HCT116 (cell line): Measurements from ENCODE around the gene PNPO. TPM values are rescaled to one million over a fixed set of nuclear protein-coding genes. Genes with fewer than 3 reads are reported as not detected.

Experiments
- ATAC-seq: fragments of 200-7000 bp; cut with Tn5 transposase; 2 replicates; pipeline ENCODE4 v1.9.1; 2020; ENCODE audit warnings: mild to moderate bottlenecking, moderate library complexity
- BruUV-seq: library from RNA; stranded (reverse); fragments of 400-500 nt; replicated peaks from 2 replicates; lab custom pipeline; 2021; lab: Mats Ljungman, UMichigan
- CTCF ChIA-PET: fragments of 300-600 bp; sonication (Branson Sonifier 250); formaldehyde crosslinking; loops from one replicate; lab custom pipeline; 2021; ENCODE audit warnings: antibody characterized with exemption; lab: Charles Lee
- POLR2A ChIA-PET: fragments of 300-600, 350-600 bp; sonication (Branson Sonifier 250); formaldehyde crosslinking; loops from one replicate; lab custom pipeline; 2021; ENCODE audit warnings: antibody characterized with exemption; lab: Charles Lee
- RAD21 ChIA-PET, 2 experiments: fragments of 300-600 bp; sonication (Branson Sonifier 250); formaldehyde crosslinking; loops; one replicate each; lab custom pipeline; 2023; ENCODE audit warnings: low total read pairs in 2 of 2; ENCODE audit not compliant: uncharacterized antibody in 2 of 2, unreplicated experiment in 2 of 2, low non-redundant PET in 1 of 2; lab: Charles Lee
- DNase-seq: peaks from one replicate; pipeline ENCODE4 v3.0.0-alpha.2; 2010; ENCODE audit warnings: low read depth, low spot score
- H2AFZ ChIP-seq: fragments of 200-600 bp; shearing (Covaris generic), sonication (generic); 2 replicates; pipeline ENCODE4 v1.6.1; 2017; ENCODE audit warnings: low read depth, mixed run types, mixed read lengths, antibody characterized with exemption, low read length; ENCODE audit not compliant: poor library complexity, severe bottlenecking
- H3K27ac ChIP-seq: 2 replicates; pipeline ENCODE4 v1.5.1; 2012; ENCODE audit warnings: low read depth, low read length
- H3K27me3 ChIP-seq: fragments of 200-600 bp; sonication (generic); 2 replicates; pipeline ENCODE4 v1.6.1; 2016; ENCODE audit warnings: mixed run types, low read length, mixed read lengths; ENCODE audit not compliant: insufficient read depth
- H3K36me3 ChIP-seq, 2 experiments: fragments of 200-500 bp in 1 of 2; fragments of 200-600 bp in 1 of 2; sonication (Bioruptor generic) in 1 of 2; sonication (generic) in 1 of 2; 2 replicates each; pipeline versions ENCODE4 v1.5.1 to v1.6.1; 2014 to 2016; ENCODE audit warnings: low read length in 2 of 2, inconsistent platforms in 1 of 2, mixed read lengths in 1 of 2, mixed run types in 1 of 2; ENCODE audit not compliant: insufficient read depth in 2 of 2, control insufficient read depth in 1 of 2
- H3K4me1 ChIP-seq, 2 experiments: fragments of 200-600 bp in 1 of 2; sonication (generic) in 1 of 2; 2 replicates each; pipeline versions ENCODE4 v1.5.1 to v1.6.1; 2012 to 2017; ENCODE audit warnings: low read length in 2 of 2, inconsistent platforms in 1 of 2, mild to moderate bottlenecking in 1 of 2, mixed read lengths in 1 of 2, mixed run types in 1 of 2, moderate library complexity in 1 of 2; ENCODE audit not compliant: insufficient read depth in 2 of 2, control insufficient read depth in 1 of 2
- H3K4me2 ChIP-seq: fragments of 200-600 bp; sonication (generic); 2 replicates; pipeline ENCODE4 v1.6.1; 2017; ENCODE audit warnings: mixed run types, low read length, mixed read lengths
- H3K4me3 ChIP-seq, 2 experiments: fragments of 200-600 bp in 1 of 2; sonication (generic) in 1 of 2; replicated peaks in 1 of 2; 2 replicates each; pipeline ENCODE4 v1.5.1; 2011 to 2016; ENCODE audit warnings: low read length in 2 of 2, control low read depth in 1 of 2, low read depth in 1 of 2, mild to moderate bottlenecking in 1 of 2, mixed read lengths in 1 of 2, mixed run types in 1 of 2
- H3K79me2 ChIP-seq: fragments of 200-600 bp; sonication (generic); 2 replicates; pipeline ENCODE4 v1.6.1; 2017; ENCODE audit warnings: mild to moderate bottlenecking, mixed run types, low read length, moderate library complexity, mixed read lengths; ENCODE audit not compliant: insufficient read depth
- H3K9ac ChIP-seq: fragments of 200-600 bp; sonication (generic); 2 replicates; pipeline ENCODE4 v1.6.1; 2016; ENCODE audit warnings: low read length, mixed read lengths
- H3K9me2 ChIP-seq: fragments of 200-600 bp; sonication (generic), shearing (Covaris generic); 2 replicates; pipeline ENCODE4 v1.6.1; 2017; ENCODE audit warnings: mixed run types, mild to moderate bottlenecking, moderate library complexity; ENCODE audit not compliant: insufficient read depth
- H3K9me3 ChIP-seq, 2 experiments: fragments of 200-500 bp in 1 of 2; fragments of 200-600 bp in 1 of 2; sonication (Bioruptor generic) in 1 of 2; sonication (generic) in 1 of 2; 2 replicates each; pipeline ENCODE4 v1.6.1; 2014 to 2017; ENCODE audit warnings: low read length in 2 of 2, mixed read lengths in 2 of 2, inconsistent platforms in 1 of 2, low read depth in 1 of 2, mild to moderate bottlenecking in 1 of 2, mixed run types in 1 of 2, moderate library complexity in 1 of 2; ENCODE audit not compliant: control insufficient read depth in 1 of 2, insufficient read depth in 1 of 2
- H4K20me1 ChIP-seq: fragments of 200-600 bp; sonication (generic), shearing (Covaris generic); 2 replicates; pipeline ENCODE4 v1.6.1; 2017; ENCODE audit warnings: mixed run types, mild to moderate bottlenecking, moderate library complexity; ENCODE audit not compliant: insufficient read depth
- ATF3 ChIP-seq: IDR thresholded peaks from 2 replicates; pipeline ENCODE4 v1.6.1; 2012
- CBX3 ChIP-seq: IDR thresholded peaks from 2 replicates; pipeline ENCODE4 v1.6.1; 2012; ENCODE audit warnings: low read depth
- CEBPB ChIP-seq: IDR thresholded peaks from 2 replicates; pipeline ENCODE4 v1.6.1; 2012; ENCODE audit warnings: low read depth
- EGR1 ChIP-seq: IDR thresholded peaks from 2 replicates; pipeline ENCODE4 v1.6.1; 2012; ENCODE audit warnings: low read depth
- EZH2 ChIP-seq: fragments of 200-600 bp; sonication (generic); IDR thresholded peaks from 2 replicates; pipeline ENCODE4 v1.6.1; 2017; ENCODE audit warnings: antibody characterized with exemption, mixed run types
- FOSL1 ChIP-seq: IDR thresholded peaks from 2 replicates; pipeline ENCODE4 v1.6.1; 2012; ENCODE audit warnings: low read depth
- MAX ChIP-seq: IDR thresholded peaks from 2 replicates; pipeline ENCODE4 v1.6.1; 2012
- POLR2A ChIP-seq: IDR thresholded peaks from 2 replicates; pipeline ENCODE4 v1.7.0; 2011; ENCODE audit warnings: borderline replicate concordance; ENCODE audit not compliant: insufficient read depth, insufficient read length; ENCODE audit errors: extremely low read depth
- POLR2AphosphoS5 ChIP-seq: IDR thresholded peaks from 2 replicates; pipeline ENCODE4 v1.6.1; 2011; ENCODE audit warnings: mild to moderate bottlenecking, low read depth, low read length, moderate library complexity
- REST ChIP-seq: IDR thresholded peaks from 2 replicates; pipeline ENCODE4 v1.6.1; 2012; ENCODE audit warnings: low read depth
- SIN3A ChIP-seq: IDR thresholded peaks from 2 replicates; pipeline ENCODE4 v1.6.1; 2012; ENCODE audit warnings: low read depth
- SP1 ChIP-seq: IDR thresholded peaks from 2 replicates; pipeline ENCODE4 v1.6.1; 2012; ENCODE audit warnings: low read depth
- YY1 ChIP-seq: IDR thresholded peaks from 2 replicates; pipeline ENCODE4 v1.6.1; 2011; ENCODE audit warnings: low read length, low read depth, moderate library complexity, mild to moderate bottlenecking; ENCODE audit not compliant: insufficient replicate concordance; ENCODE audit errors: extremely low read depth
- intact Hi-C: fragments of 100-400 bp; cut with micrococcal nuclease; formaldehyde crosslinking; loops from 2 replicates; pipeline ENCODE4 v1.10.0; 2022
- total RNA-seq: library from RNA; stranded (reverse); gene quantifications from one replicate; pipeline ENCODE4 v1.2.1, GENCODE V29; 2021; ENCODE audit not compliant: unreplicated experiment

PNPO gene
- total RNA-seq, 1 experiment from 2014 or later: 74.9 TPM

- BruUV-seq: TSS peak; percentile 79
- POLR2A ChIA-PET: interaction anchor here (0.6 to 2.4 kb wide), 30 partner anchors 9 to 122 kb away, joined by 3 to 28 read pairs (median 6); partner anchors contain the start of genes CDK5RAP3, LRRC46, MRPL10 and OSBPL7
- intact Hi-C loops: loop anchor here (1.0 to 10.0 kb wide), 2 partner anchors 123 to 241 kb away; no protein-coding TSS in a partner anchor
Measured at GRCh38 chr17:47895347-47895855, 46.0 kb upstream of the PNPO start.

GRCh38 chr17:47895856-47896671 is 45.3 kb upstream of the PNPO start, which contains the start of gene SP2:
SP2 (plus strand) TSS chr17:47896236; CDS start chr17:47896287, 51 bp downstream.
- intact Hi-C loops: loop anchor here (1.0 to 10.0 kb wide), 4 partner anchors 45 to 241 kb away; partner anchors contain the start of gene PNPO
- ChIA-PET POLR2A (interaction anchor here (0.6 to 2.4 kb wide), 31 partner anchors 9 to 122 kb away, joined by 3 to 28 read pairs (median 5); partner anchors contain the start of genes CDK5RAP3, LRRC46, MRPL10 and OSBPL7), CTCF (interaction anchor here (1.0 to 8.7 kb wide), 9 partner anchors 46 to 125 kb away, joined by 3 to 393 read pairs (median 5); partner anchors contain the start of genes CDK5RAP3, OSBPL7, PNPO and SCRN2), RAD21 (interaction anchor here (0.5 to 2.3 kb wide), 7 partner anchors 53 to 246 kb away, joined by 3 to 9 read pairs (median 4); partner anchors contain the start of genes CDK5RAP3 (in 1 of the 2) and SCRN2 (in 1 of the 2))
- peak within 1 kb of the TSS; percentile 88 for H3K9ac ChIP-seq
- peak within 1 kb of the TSS; percentile 84 to 87 for H3K4me3 ChIP-seq
- H3K4me2 ChIP-seq: peak within 1 kb of the TSS; percentile 86
- no peaks in the 10 kb centered on the region for H4K20me1 ChIP-seq
- ATAC-seq: peak; percentile 92
- H3K27me3 ChIP-seq: no peaks in the 10 kb centered on the region
- no TSS peak for BruUV-seq
- no peaks in the 10 kb centered on the region for H3K9me2 ChIP-seq
- H3K4me1 ChIP-seq: peaks cover 4 to 28% of the 10 kb centered on the region in 2 experiments; a peak in 3 of 4 replicates
- peaks cover 0 to 7% of the 10 kb centered on the region in 2 experiments; a peak in 1 of 4 replicates for H3K36me3 ChIP-seq
- no peak within 1 kb of the TSS for H2AFZ ChIP-seq
- peak; percentile 100 for DNase-seq
- peaks cover 19% of the 10 kb centered on the region for H3K79me2 ChIP-seq
- peak within 1 kb of the TSS; percentile 78 for H3K27ac ChIP-seq
- H3K9me3 ChIP-seq: no peaks in the 10 kb centered on the region
- TF ChIP-seq SP1: peak; percentile 100
- no peak for TF ChIP-seq EZH2
- no peak for TF ChIP-seq CBX3
- TF ChIP-seq ATF3: no peak
- TF ChIP-seq FOSL1: no peak
- peak; percentile 62 for TF ChIP-seq YY1
- no peak for TF ChIP-seq SIN3A
- TF ChIP-seq MAX: no peak
- TF ChIP-seq EGR1: peak; percentile 82
- no peak for TF ChIP-seq REST

More at GRCh38 chr17:47895347-47895855, 46.0 kb upstream of the PNPO start:
- CTCF ChIA-PET: interaction anchor here (1.0 to 8.7 kb wide), 9 partner anchors 46 to 125 kb away, joined by 3 to 393 read pairs (median 5); partner anchors contain the start of genes CDK5RAP3, OSBPL7, PNPO and SCRN2
- Histone ChIP-seq H2AFZ (no peak overlapping the region), H3K4me2 (peak overlapping the region; percentile 86), H3K4me3 (peak overlapping the region; percentile 81 to 84), H3K9ac (peak overlapping the region; percentile 81), H3K9me2 (no peaks in the 10 kb centered on the region), H4K20me1 (no peaks in the 10 kb centered on the region), H3K4me1 (peaks cover 4 to 28% of the 10 kb centered on the region in 2 experiments; a peak in 3 of 4 replicates), H3K79me2 (peaks cover 19% of the 10 kb centered on the region), H3K27ac (peak overlapping the region; percentile 58), H3K27me3 (no peaks in the 10 kb centered on the region), H3K36me3 (peaks cover 0 to 7% of the 10 kb centered on the region in 2 experiments; a peak in 1 of 4 replicates), H3K9me3 (no peaks in the 10 kb centered on the region)
- ATAC-seq (no peak), DNase-seq (no peak)
- TF ChIP-seq CEBPB: no peak
- peak; percentile 82 for TF ChIP-seq YY1
- TF ChIP-seq SIN3A: peak; percentile 54; the same call in 1 of the 2 replicates
- peak; percentile 100 for TF ChIP-seq POLR2AphosphoS5
- peak; percentile 97 for TF ChIP-seq POLR2A
- RAD21 ChIA-PET: interaction anchor here (0.7 to 2.3 kb wide), 7 partner anchors 51 to 123 kb away, joined by 3 to 9 read pairs (median 3); partner anchors contain the start of genes CDK5RAP3 (in 1 of the 2) and SCRN2 (in 1 of the 2)
